Measurements from ENCODE around the gene UQCRC1. TPM values are rescaled to one million over a fixed set of nuclear protein-coding genes. Genes with fewer than 3 reads are reported as not detected.

Gene UQCRC1
- total RNA-seq, 4 donors from 2014 or later, result 143 to 196 (median 186) TPM

GRCh38 chr3:48555949-48556795 lies 53.3 kb downstream of the UQCRC1 start:
- no peaks in the 10 kb centered on the region for H3K27me3 ChIP-seq
- no peaks in the 10 kb centered on the region for H3K9me3 ChIP-seq
- peaks cover 0 to 52% (median 32%) of the 10 kb centered on the region in 4 donors for H3K4me1 ChIP-seq
- no peaks in the 10 kb centered on the region for H3K36me3 ChIP-seq
- DNase-seq (ENCODE audit: low spot score in 2 of 2), result no peak
- peak overlapping the region; percentile 36 to 69 (median 62) for H3K4me3 ChIP-seq
- H3K27ac ChIP-seq, result peak overlapping the region; percentile 39 to 83 (median 78)
- TF ChIP-seq EP300 (IDR thresholded peaks at IDR 0.05), result no peak
- TF ChIP-seq POLR2A (IDR thresholded peaks at IDR 0.05), result no peak
- 16 to 17% methylated on average over 25 to 29 of the region's 29 CpGs for WGBS, 2 donors

GRCh38 chr3:48555231-48555948 lies 54.1 kb downstream of the UQCRC1 start:
- H3K27ac ChIP-seq, result peak overlapping the region in 1 of 4 donors; percentile 78
- no peak for DNase-seq (ENCODE audit: low spot score in 2 of 2)
- no peaks in the 10 kb centered on the region for H3K9me3 ChIP-seq
- WGBS, 2 donors, result 86% methylated on average over 10 of the region's 10 CpGs
- TF ChIP-seq POLR2A (IDR thresholded peaks at IDR 0.05) (no peak), EP300 (IDR thresholded peaks at IDR 0.05) (no peak)
- TF ChIP-seq, protein P1, sequence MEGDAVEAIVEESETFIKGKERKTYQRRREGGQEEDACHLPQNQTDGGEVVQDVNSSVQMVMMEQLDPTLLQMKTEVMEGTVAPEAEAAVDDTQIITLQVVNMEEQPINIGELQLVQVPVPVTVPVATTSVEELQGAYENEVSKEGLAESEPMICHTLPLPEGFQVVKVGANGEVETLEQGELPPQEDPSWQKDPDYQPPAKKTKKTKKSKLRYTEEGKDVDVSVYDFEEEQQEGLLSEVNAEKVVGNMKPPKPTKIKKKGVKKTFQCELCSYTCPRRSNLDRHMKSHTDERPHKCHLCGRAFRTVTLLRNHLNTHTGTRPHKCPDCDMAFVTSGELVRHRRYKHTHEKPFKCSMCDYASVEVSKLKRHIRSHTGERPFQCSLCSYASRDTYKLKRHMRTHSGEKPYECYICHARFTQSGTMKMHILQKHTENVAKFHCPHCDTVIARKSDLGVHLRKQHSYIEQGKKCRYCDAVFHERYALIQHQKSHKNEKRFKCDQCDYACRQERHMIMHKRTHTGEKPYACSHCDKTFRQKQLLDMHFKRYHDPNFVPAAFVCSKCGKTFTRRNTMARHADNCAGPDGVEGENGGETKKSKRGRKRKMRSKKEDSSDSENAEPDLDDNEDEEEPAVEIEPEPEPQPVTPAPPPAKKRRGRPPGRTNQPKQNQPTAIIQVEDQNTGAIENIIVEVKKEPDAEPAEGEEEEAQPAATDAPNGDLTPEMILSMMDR (IDR thresholded peaks at IDR 0.05), result no peak
- H3K4me1 ChIP-seq, result peaks cover 0 to 44% (median 27%) of the 10 kb centered on the region in 4 donors
- no peak overlapping the region for H3K4me3 ChIP-seq
- no peaks in the 10 kb centered on the region for H3K27me3 ChIP-seq
- H3K36me3 ChIP-seq, result no peaks in the 10 kb centered on the region

DNA sequence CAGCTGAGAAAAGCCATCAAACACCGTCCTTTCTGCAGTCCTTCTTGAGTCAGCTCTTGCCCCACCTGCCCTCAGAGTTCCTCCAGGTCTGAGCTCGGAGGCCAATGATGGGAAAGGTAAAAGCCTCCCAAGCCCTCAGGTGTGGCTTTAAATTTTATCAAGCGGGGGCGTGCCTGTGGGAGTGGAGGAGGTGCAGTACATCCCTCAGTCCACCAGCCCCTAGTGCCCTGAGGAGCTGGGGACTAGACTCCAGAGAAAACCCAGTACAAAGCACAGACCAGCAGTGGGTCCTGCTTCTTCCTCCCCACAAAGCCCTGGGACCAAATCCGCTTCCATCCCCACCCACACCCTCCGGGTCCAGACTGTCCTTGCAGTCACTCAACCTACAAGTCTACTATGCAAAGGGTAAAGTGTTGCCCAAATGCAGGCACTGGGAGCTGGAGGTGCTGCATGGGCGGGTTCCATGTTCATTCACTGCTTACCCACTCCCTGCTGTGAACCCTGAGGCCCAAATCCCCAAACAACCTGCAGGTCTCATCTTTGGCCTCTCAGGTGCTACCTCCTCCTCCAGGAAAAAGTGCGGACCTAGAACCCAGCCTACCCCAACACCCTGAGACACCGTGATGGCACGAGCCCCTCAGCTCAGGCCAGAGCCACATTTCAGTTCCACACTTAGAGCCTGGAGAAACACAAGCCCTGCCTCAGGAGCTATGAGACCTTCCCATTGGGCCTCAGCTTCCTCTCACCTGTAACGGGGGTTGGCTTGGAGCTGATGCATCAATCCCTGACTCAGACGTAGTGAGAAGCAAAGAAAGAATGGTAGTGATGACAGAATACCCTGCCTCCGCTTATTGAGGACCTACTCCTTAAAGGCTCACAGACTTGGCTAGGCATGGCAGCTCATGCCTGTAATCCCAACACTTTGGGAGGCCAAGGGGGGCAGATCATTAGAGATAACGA lies 55.3 kb downstream of the UQCRC1 start:
- no peaks in the 10 kb centered on the region for H3K9me3 ChIP-seq
- TF ChIP-seq, protein P1 (IDR thresholded peaks at IDR 0.05), result no peak
- TF ChIP-seq EP300 (IDR thresholded peaks at IDR 0.05), result no peak
- no peak for DNase-seq (ENCODE audit: low spot score in 2 of 2)
- no peaks in the 10 kb centered on the region for H3K27me3 ChIP-seq
- no peak overlapping the region for H3K27ac ChIP-seq
- WGBS, 2 donors, result 86 to 87% methylated on average over 12 to 14 of the region's 14 CpGs
- H3K4me3 ChIP-seq, result no peak overlapping the region
- H3K4me1 ChIP-seq, result peaks cover 0 to 33% (median 22%) of the 10 kb centered on the region in 4 donors
- H3K36me3 ChIP-seq, result no peaks in the 10 kb centered on the region

GRCh38 chr3:48553361-48553760 lies 56.1 kb downstream of the UQCRC1 start:
- 79 to 88% methylated on average over 5 of the region's 5 CpGs for WGBS, 2 donors
- peak overlapping the region in 1 of 4 donors; percentile 7 for H3K27ac ChIP-seq
- H3K27me3 ChIP-seq, result no peaks in the 10 kb centered on the region
- H3K9me3 ChIP-seq, result no peaks in the 10 kb centered on the region
- no peaks in the 10 kb centered on the region for H3K36me3 ChIP-seq
- no peak for DNase-seq (ENCODE audit: low spot score in 2 of 2)
- TF ChIP-seq, protein P1 (IDR thresholded peaks at IDR 0.05), result no peak
- TF ChIP-seq POLR2A (IDR thresholded peaks at IDR 0.05), result no peak
- no peak for TF ChIP-seq EP300 (IDR thresholded peaks at IDR 0.05)
- no peak overlapping the region for H3K4me3 ChIP-seq
- peaks cover 0 to 32% (median 18%) of the 10 kb centered on the region in 4 donors for H3K4me1 ChIP-seq

Measured in tibial nerve (tissue), 4 donors.